ENCODE data around the gene TMEM61.

Gene TMEM61

GRCh38 chr1:54989968-54990810 lies 9.8 kb downstream of the TMEM61 start:
- Histone ChIP-seq H3K27ac (no peak overlapping the region), H3K4me2 (no peak overlapping the region), H4K20me1 (ENCODE audit: insufficient read depth) (no peaks in the 10 kb centered on the region), H3K4me3 (IDR thresholded peaks at IDR 0.05; ENCODE audit: insufficient read depth, low read depth, low read length) (no peak overlapping the region), H3K27me3 (ENCODE audit: insufficient read depth, low read depth) (no peaks in the 10 kb centered on the region), H3K4me1 (ENCODE audit: low read depth, poor library complexity, severe bottlenecking) (no peaks in the 10 kb centered on the region), H3K9ac (no peak overlapping the region), H3K36me3 (ENCODE audit: insufficient read depth) (no peaks in the 10 kb centered on the region), H3K79me2 (ENCODE audit: insufficient read depth, low read depth) (no peaks in the 10 kb centered on the region), H2AFZ (ENCODE audit: low read depth) (no peak overlapping the region)
- TF ChIP-seq CTCF (conservative IDR thresholded peaks at IDR 0.05; ENCODE audit: low read depth, low read length): no peak

- Histone ChIP-seq H3K4me3 (IDR thresholded peaks at IDR 0.05; ENCODE audit: insufficient read depth, low read depth, low read length) (no peak overlapping the region), H3K27me3 (ENCODE audit: insufficient read depth, low read depth) (no peaks in the 10 kb centered on the region), H3K9ac (no peak overlapping the region), H3K79me2 (ENCODE audit: insufficient read depth, low read depth) (no peaks in the 10 kb centered on the region), H4K20me1 (ENCODE audit: insufficient read depth) (no peaks in the 10 kb centered on the region), H3K36me3 (ENCODE audit: insufficient read depth) (no peaks in the 10 kb centered on the region), H3K4me2 (no peak overlapping the region), H2AFZ (ENCODE audit: low read depth) (no peak overlapping the region), H3K4me1 (ENCODE audit: low read depth, poor library complexity, severe bottlenecking) (no peaks in the 10 kb centered on the region), H3K27ac (no peak overlapping the region)
- TF ChIP-seq CTCF (conservative IDR thresholded peaks at IDR 0.05; ENCODE audit: low read depth, low read length): no peak
Measured at GRCh38 chr1:54990916-54991315, 10.5 kb downstream of the TMEM61 start.

GRCh38 chr1:54991939-54992338 lies 11.5 kb downstream of the TMEM61 start:
- no peaks in the 10 kb centered on the region for H3K27me3 ChIP-seq (ENCODE audit: insufficient read depth, low read depth)
- no peaks in the 10 kb centered on the region for H4K20me1 ChIP-seq (ENCODE audit: insufficient read depth)
- H3K4me2 ChIP-seq: no peak overlapping the region
- no peak overlapping the region for H3K4me3 ChIP-seq (IDR thresholded peaks at IDR 0.05; ENCODE audit: insufficient read depth, low read depth, low read length)
- no peak overlapping the region for H3K27ac ChIP-seq
- TF ChIP-seq CTCF (conservative IDR thresholded peaks at IDR 0.05; ENCODE audit: low read depth, low read length): no peak
- no peaks in the 10 kb centered on the region for H3K4me1 ChIP-seq (ENCODE audit: low read depth, poor library complexity, severe bottlenecking)
- no peak overlapping the region for H3K9ac ChIP-seq
- H2AFZ ChIP-seq (ENCODE audit: low read depth): no peak overlapping the region
- H3K79me2 ChIP-seq (ENCODE audit: insufficient read depth, low read depth): no peaks in the 10 kb centered on the region
- H3K36me3 ChIP-seq (ENCODE audit: insufficient read depth): no peaks in the 10 kb centered on the region

GRCh38 chr1:54993140-54993539 lies 12.7 kb downstream of the TMEM61 start:
- no peak for TF ChIP-seq CTCF (conservative IDR thresholded peaks at IDR 0.05; ENCODE audit: low read depth, low read length)
- Histone ChIP-seq H3K27ac (no peak overlapping the region), H3K4me2 (no peak overlapping the region), H3K4me1 (ENCODE audit: low read depth, poor library complexity, severe bottlenecking) (no peaks in the 10 kb centered on the region), H3K79me2 (ENCODE audit: insufficient read depth, low read depth) (no peaks in the 10 kb centered on the region), H2AFZ (ENCODE audit: low read depth) (no peak overlapping the region), H4K20me1 (ENCODE audit: insufficient read depth) (no peaks in the 10 kb centered on the region), H3K27me3 (ENCODE audit: insufficient read depth, low read depth) (no peaks in the 10 kb centered on the region), H3K4me3 (IDR thresholded peaks at IDR 0.05; ENCODE audit: insufficient read depth, low read depth, low read length) (no peak overlapping the region), H3K36me3 (ENCODE audit: insufficient read depth) (no peaks in the 10 kb centered on the region), H3K9ac (no peak overlapping the region)
